CD4-positive, alpha-beta T cell treated with Interferon gamma for 1 hour (primary cell): ENCODE data around the gene AKAP6.

Source experiments
- DNase-seq: peaks from one replicate; pipeline ENCODE4 v3.0.0-alpha.2; 2020

AKAP6 gene

DNA sequence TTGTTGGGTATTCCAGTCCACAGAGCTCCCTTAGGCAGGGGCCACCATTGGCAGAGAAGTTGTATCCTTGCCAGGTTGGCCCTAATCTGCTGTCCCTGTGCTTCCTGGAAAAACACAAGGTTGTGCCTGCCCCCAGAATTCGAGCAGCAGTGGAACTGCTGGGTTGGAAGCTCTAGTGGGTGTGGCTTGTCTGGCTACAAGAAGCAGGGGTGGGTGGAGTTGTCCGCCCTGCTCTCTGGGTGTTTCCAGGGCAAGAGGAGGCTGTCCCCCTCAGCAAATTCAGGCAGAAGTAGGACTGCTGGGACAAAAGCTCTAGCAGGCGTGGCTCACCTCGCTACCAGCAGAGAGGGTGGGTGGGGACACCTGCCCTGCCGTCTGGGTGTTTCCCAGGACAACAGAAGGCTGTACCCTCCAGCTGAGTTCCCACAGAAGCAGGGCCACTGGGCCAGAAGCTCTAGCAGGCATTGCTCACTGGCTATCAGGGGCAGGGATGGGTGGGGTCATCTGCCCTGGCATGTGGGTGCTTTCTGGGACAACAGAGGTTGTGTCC, 536.8 kb downstream of the AKAP6 start:
- no peak for DNase-seq

DNA sequence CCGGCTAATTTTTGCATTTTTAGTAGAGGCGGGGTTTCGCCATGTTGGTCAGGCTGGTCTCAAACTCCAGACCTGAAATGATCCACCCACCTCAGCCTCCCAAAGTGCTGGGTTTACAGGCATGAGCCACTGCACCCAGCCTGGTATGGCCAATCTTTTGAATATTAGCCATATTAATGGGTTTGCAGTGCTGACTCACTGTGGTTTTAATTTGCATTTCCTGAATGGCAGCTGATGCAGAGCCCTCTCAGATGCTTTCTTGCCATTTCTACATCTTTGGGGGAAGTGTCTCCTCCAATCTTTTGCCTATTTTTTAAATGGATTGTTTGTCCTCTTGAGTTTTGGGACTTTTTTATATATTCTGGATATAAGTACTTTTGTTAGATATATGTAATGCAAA, 554.1 kb downstream of the AKAP6 start:
- DNase-seq: no peak
